ENCODE data around the gene ANKRD13B.

DNA sequence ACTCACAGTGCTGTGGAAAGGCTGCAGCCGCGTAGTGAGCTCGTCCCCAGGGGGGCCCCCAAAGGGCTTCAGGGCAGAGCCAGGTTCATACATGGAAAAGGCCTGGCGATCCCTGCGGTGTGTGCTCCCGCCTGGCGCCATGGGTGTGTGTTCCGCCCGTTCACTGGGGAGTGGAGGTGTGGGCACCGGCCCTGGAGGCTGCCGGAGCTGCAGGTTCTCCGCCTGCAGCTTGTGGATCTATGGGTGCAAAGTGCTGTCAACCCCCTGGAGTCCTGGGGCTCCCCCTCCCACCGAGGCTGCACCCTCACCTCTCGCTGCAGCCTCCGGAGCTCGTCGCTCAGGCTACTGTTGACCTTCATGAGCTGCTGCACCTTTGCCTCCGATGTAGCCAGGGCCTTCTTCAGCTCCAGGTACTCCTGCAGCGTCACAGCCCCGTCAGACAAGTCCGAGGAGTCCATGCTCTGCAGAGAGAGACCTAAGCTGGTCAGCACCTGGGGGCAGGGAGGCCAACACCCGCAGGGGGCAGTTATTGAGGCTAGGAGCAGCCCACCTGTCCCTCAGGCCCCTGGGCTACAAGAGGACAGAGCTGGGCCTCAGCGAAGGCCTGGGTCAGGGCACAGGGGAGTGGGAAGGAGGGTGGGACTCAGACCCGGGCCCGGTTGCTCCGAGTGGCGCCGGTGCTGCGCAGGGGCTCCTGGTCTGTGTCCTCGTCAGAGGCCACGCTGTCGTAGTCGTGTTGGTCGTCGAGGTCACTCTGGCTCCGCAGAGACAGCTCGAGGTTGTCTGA is 16.5 kb upstream of the ANKRD13B start:
- TF ChIP-seq, protein P1, sequence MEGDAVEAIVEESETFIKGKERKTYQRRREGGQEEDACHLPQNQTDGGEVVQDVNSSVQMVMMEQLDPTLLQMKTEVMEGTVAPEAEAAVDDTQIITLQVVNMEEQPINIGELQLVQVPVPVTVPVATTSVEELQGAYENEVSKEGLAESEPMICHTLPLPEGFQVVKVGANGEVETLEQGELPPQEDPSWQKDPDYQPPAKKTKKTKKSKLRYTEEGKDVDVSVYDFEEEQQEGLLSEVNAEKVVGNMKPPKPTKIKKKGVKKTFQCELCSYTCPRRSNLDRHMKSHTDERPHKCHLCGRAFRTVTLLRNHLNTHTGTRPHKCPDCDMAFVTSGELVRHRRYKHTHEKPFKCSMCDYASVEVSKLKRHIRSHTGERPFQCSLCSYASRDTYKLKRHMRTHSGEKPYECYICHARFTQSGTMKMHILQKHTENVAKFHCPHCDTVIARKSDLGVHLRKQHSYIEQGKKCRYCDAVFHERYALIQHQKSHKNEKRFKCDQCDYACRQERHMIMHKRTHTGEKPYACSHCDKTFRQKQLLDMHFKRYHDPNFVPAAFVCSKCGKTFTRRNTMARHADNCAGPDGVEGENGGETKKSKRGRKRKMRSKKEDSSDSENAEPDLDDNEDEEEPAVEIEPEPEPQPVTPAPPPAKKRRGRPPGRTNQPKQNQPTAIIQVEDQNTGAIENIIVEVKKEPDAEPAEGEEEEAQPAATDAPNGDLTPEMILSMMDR (IDR thresholded peaks at IDR 0.05), result no peak
- TF ChIP-seq, protein P2, sequence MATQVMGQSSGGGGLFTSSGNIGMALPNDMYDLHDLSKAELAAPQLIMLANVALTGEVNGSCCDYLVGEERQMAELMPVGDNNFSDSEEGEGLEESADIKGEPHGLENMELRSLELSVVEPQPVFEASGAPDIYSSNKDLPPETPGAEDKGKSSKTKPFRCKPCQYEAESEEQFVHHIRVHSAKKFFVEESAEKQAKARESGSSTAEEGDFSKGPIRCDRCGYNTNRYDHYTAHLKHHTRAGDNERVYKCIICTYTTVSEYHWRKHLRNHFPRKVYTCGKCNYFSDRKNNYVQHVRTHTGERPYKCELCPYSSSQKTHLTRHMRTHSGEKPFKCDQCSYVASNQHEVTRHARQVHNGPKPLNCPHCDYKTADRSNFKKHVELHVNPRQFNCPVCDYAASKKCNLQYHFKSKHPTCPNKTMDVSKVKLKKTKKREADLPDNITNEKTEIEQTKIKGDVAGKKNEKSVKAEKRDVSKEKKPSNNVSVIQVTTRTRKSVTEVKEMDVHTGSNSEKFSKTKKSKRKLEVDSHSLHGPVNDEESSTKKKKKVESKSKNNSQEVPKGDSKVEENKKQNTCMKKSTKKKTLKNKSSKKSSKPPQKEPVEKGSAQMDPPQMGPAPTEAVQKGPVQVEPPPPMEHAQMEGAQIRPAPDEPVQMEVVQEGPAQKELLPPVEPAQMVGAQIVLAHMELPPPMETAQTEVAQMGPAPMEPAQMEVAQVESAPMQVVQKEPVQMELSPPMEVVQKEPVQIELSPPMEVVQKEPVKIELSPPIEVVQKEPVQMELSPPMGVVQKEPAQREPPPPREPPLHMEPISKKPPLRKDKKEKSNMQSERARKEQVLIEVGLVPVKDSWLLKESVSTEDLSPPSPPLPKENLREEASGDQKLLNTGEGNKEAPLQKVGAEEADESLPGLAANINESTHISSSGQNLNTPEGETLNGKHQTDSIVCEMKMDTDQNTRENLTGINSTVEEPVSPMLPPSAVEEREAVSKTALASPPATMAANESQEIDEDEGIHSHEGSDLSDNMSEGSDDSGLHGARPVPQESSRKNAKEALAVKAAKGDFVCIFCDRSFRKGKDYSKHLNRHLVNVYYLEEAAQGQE (IDR thresholded peaks at IDR 0.05; ENCODE audit: insufficient read depth in 1 of 2, low read depth in 2 of 2, low read length in 1 of 2), result no peak
- TF ChIP-seq POLR2AphosphoS5 (IDR thresholded peaks at IDR 0.05; ENCODE audit: low read depth, low read length) (no peak; the same call in 1 of the 2 replicates), SIN3A (IDR thresholded peaks at IDR 0.05; ENCODE audit: borderline replicate concordance, insufficient read depth, low read depth, low read length) (no peak), TCF7L2 (IDR thresholded peaks at IDR 0.05; ENCODE audit: low read depth, low read length) (no peak)
